ENCODE data around the gene INTS1.

DNA sequence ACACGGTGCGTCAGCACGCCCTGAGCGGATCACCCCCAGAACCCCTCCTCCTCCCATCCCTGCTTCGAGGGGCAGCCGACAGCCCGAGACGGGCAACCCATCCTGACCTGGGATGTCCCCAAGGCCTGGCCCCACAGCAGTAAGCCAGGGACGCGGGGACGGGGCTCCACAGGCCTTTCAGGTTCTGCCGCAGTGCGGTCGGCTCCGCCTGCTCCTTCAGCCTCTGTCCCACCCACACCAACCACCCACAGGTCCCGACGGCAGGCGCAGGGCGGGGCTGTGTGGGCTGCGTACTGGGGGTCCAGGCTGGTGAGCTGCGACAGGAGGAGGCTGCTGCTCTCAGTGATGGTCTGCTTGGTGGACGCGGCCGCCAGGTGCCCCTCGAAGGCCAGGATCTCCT lies 16.7 kb downstream of the INTS1 start:
- TF ChIP-seq, protein P1, sequence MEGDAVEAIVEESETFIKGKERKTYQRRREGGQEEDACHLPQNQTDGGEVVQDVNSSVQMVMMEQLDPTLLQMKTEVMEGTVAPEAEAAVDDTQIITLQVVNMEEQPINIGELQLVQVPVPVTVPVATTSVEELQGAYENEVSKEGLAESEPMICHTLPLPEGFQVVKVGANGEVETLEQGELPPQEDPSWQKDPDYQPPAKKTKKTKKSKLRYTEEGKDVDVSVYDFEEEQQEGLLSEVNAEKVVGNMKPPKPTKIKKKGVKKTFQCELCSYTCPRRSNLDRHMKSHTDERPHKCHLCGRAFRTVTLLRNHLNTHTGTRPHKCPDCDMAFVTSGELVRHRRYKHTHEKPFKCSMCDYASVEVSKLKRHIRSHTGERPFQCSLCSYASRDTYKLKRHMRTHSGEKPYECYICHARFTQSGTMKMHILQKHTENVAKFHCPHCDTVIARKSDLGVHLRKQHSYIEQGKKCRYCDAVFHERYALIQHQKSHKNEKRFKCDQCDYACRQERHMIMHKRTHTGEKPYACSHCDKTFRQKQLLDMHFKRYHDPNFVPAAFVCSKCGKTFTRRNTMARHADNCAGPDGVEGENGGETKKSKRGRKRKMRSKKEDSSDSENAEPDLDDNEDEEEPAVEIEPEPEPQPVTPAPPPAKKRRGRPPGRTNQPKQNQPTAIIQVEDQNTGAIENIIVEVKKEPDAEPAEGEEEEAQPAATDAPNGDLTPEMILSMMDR (IDR thresholded peaks at IDR 0.05), result no peak
- no peak for TF ChIP-seq POLR2A (IDR thresholded peaks at IDR 0.05; ENCODE audit: low read depth)
